DMS153 treated with DMSO at 0.1 percent for 48 hours (cell line): Measurements from ENCODE around the gene OLFM1.

Experiments
- DNase-seq: peaks from one replicate; lab custom pipeline; 2025; ENCODE audit not compliant: unreplicated experiment; lab: John Stamatoyannopoulos, UW

OLFM1 gene

GRCh38 chr9:135088348-135088978 lies 995 bp downstream of the OLFM1 start:
- DNase-seq: no peak

DNA sequence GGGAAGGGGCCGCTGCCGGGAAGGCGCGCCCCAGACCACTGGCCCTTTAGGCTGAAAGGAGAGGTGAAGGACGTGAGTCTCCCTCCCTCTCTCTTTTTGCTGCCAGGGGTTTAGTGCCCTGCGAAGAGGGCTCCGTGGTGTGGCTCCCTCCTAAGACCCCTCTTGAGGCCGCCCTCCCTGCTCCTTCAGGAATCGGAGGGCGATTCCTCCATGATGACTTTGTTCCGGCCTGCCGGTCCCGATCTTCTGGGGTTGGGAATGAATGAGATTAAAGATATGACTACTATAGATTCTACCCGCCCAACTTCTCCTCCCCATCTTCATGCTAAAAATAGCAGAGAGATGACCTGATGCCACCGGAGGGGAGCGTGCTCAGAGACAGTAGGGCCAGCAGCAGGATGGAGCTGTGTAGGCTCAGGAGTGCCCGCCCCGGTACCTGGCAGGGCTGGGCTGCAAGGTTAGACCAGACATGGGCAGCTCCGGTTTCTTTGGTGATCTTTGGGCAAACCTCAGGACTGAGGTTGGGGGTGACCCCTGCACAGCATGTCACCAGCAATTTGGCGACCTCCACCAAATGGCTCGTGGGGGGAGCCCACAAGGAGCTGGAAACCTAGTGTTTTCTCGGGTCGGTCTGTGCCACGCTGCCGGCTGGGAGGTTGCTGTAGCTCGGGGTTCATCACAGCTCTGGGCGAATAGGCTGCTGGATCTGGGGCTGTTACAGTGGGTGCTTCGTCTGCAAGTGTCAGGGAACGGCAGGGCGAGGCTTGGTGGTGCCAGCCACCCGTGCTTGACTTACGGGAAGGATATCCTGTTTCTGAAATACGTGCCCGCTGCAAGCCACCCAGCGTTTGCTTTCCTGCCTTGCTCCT lies 1.7 kb downstream of the OLFM1 start:
- DNase-seq: no peak

DNA sequence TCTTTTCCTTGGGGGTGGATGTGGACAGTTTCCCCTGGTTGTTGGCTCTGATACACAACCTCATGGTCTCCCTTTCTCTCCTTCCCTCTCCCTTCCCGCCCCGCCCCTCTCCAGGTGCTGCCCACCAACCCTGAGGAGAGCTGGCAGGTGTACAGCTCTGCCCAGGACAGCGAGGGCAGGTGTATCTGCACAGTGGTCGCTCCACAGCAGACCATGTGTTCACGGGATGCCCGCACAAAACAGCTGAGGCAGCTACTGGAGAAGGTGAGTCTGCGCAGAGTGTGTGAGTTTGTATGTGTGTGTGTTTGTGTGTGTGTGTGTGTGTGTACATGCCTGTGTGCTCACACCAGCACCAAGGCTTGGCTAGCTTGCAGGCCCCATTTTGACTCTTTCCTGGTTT lies 2.6 kb downstream of the OLFM1 start:
- DNase-seq: no peak

DNA sequence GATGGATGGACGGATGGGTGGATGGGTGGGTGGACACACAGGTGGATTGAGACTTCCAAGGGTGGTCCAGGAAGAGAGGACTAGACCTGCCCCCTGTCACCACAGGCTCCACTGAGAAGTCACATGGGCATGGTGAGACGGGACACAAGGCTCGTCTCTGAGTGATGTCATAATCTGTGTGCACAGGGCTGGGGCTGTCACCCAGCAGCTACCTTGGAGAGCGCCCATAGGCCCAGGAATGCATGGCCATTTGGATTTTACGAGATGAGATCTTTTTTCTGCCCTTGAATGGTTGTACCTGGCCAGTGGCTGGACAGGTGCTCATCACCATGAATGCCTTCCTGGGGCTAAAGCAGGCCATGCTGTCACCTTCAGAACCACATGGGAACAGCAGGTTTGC lies 3.1 kb downstream of the OLFM1 start:
- DNase-seq: no peak

- DNase-seq: no peak
Measured at GRCh38 chr9:135091545-135091944, 4.1 kb downstream of the OLFM1 start.

GRCh38 chr9:135093111-135093510 lies 5.6 kb downstream of the OLFM1 start:
- no peak for DNase-seq

- no peak for DNase-seq
Measured at GRCh38 chr9:135093911-135094584, 6.6 kb downstream of the OLFM1 start.

GRCh38 chr9:135095470-135096407 lies 8.3 kb downstream of the OLFM1 start:
- peak; percentile 54 for DNase-seq

- no peak for DNase-seq
Measured at GRCh38 chr9:135096408-135096895, 9.0 kb downstream of the OLFM1 start.

DNA sequence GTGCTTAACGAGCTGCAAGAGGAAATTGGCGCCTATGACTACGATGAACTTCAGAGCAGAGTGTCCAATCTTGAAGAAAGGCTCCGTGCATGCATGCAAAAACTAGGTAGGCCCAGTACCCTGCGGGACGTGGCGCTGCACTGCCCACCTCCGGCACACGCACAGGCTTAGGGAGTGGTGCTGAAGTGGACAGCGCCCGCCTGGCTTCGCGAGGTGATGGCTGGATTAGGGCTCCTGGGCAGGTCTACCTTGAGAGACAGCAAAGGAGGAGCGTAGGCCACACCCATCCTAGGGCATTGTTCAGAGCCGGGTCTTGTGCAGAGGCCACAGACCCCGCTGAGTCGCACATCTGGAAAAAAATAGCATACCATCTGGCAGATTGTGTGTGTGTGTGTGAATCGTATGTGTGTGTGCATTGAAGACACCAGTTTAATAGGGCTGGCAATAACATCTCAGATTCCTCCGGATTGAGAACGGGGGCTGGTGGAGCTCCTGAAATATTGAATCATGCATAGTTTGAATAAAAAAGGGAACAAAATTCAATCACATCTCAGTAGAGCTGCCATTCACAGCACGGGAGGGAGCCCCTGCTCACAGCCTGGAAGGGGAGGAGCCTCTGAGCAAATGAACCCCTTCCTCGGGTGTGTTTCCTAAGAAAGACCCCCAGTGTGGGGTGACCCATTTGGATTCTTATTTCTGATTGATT lies 11.1 kb downstream of the OLFM1 start:
- DNase-seq: no peak

GRCh38 chr9:135099574-135099973 lies 12.1 kb downstream of the OLFM1 start:
- DNase-seq: no peak

GRCh38 chr9:135100241-135100681 lies 12.8 kb downstream of the OLFM1 start:
- no peak for DNase-seq

DNA sequence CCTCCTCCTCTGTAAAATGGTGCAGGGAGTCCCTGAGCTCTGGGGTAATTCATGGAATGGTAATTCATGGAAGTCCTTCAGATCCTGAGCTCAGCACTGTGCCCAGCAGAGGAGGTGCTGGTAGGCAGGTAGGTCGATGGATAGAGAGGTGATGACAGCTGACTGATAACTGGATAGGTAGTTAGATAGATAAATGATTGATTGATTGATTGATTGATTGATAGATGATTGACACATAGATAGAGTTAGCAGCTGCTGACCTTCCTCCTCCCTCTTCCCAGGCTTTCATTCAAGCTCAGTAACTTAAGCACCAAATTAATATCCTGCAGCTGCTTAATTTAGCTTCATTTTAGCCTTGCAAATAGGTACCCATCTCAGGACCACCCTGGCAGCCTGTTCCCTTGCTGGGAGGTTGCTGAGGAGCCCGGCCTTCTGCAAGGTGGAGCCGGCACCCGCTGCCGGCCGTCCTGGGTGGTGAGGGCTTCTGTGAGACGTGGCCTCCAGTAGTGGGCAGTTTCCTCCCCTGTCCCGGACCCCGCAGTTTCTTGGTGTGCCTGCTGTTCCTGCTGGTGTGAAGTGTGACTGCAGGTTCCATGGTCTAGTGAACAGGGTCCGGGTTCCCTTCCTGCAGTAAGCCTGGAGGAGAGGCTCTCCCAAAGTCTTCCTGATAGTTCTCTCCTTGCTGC lies 13.4 kb downstream of the OLFM1 start:
- DNase-seq: no peak

GRCh38 chr9:135101486-135101885 lies 14.0 kb downstream of the OLFM1 start:
- no peak for DNase-seq

DNA sequence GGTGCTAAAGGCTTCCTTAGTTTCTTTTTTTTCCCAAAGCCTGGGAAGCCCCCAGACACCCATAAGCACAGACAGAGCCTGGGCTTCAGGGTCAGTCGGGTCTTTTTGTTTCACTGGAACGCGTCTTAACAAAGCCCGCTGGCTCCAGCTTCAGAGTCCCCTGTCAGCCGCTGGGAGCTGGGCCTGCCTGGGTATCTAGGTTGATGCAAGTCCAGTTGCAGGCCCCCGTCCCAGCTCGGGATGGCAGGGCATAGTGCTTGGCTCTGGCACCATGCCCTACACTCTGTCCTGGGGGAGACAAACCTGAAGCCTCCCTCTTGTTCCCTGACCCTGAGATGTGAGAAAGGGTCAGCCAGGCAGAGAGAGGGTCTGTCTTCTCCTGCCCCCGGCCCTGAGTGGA lies 14.5 kb downstream of the OLFM1 start:
- no peak for DNase-seq

GRCh38 chr9:135102331-135102730 lies 14.9 kb downstream of the OLFM1 start:
- no peak for DNase-seq

GRCh38 chr9:135103001-135103446 lies 15.6 kb downstream of the OLFM1 start:
- no peak for DNase-seq

- no peak for DNase-seq
Measured at GRCh38 chr9:135103931-135104639, 16.6 kb downstream of the OLFM1 start.

DNA sequence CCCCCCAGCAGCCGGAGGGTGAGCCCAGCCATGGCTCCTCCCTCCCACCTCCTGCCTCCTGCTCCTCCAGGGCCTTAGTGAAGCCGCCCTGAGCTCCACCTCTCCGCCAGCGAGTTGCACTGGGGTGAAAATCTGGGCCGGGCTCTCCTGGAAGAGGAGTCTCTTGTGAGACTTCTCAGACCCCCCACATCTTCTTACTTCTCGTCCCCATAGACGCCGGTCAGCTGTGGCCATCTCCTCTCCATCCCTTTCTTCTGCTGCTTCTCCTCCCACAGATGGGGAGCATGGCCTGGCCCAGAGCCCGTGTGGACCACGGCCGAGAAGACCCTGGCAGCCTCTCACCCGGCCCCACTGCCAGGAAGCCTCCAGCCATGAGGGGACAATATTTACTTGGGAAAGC lies 17.3 kb downstream of the OLFM1 start:
- DNase-seq: no peak
